Stomach (tissue), 4 donors: Measurements from ENCODE around the gene WDR75.

ENCODE experiments used
- CTCF ChIP-seq, 7 experiments: fragments of 450-650 bp in 4 of 7; fragments of 200-600 bp in 3 of 7; sonication (generic) in 3 of 7; IDR thresholded peaks; one replicate each; pipeline ENCODE4 v1.5.1; 2016 to 2019; ENCODE audit warnings: antibody characterized with exemption in 7 of 7, control low read depth in 2 of 7, mild to moderate bottlenecking in 1 of 7
- POLR2A ChIP-seq, 4 donors: fragments of 450-650 bp; IDR thresholded peaks; one replicate each; pipeline ENCODE4 v1.6.1; 2016; ENCODE audit warnings: antibody characterized with exemption in 4 of 4, control low read depth in 2 of 4, mild to moderate bottlenecking in 1 of 4, moderate library complexity in 1 of 4
- POLR2AphosphoS5 ChIP-seq, 3 donors: sonication (generic); formaldehyde crosslinking; IDR thresholded peaks; one replicate each; pipeline ENCODE4 v1.6.1; 2016; ENCODE audit warnings: antibody characterized with exemption in 3 of 3

- no peak for TF ChIP-seq CTCF (IDR thresholded peaks at IDR 0.05)
- no peak for TF ChIP-seq POLR2A (IDR thresholded peaks at IDR 0.05)
- TF ChIP-seq POLR2AphosphoS5 (IDR thresholded peaks at IDR 0.05), result no peak
Measured at GRCh38 chr2:189516546-189516945, 75.3 kb downstream of the WDR75 start.
